KMS-11 (cell line): ENCODE measurements around the gene VPS25.

Experiments used
- H2AFZ ChIP-seq: fragments of 200-600 bp; sonication (generic); 2 replicates; pipeline ENCODE4 v1.6.1; 2016; ENCODE audit warnings: antibody characterized with exemption, mixed run types, low read depth
- H3K27ac ChIP-seq: fragments of 200-600 bp; sonication (generic); 2 replicates; pipeline ENCODE4 v1.6.1; 2016; ENCODE audit warnings: mild to moderate bottlenecking, mixed run types
- H3K27me3 ChIP-seq: fragments of 200-600 bp; sonication (generic); 2 replicates; pipeline ENCODE4 v1.6.1; 2017; ENCODE audit warnings: mild to moderate bottlenecking, low read depth, mixed run types, moderate library complexity; ENCODE audit not compliant: insufficient read depth
- H3K36me3 ChIP-seq: fragments of 200-600 bp; sonication (generic); 2 replicates; pipeline ENCODE4 v1.6.1; 2017; ENCODE audit warnings: mild to moderate bottlenecking, mixed run types; ENCODE audit not compliant: insufficient read depth
- H3K4me1 ChIP-seq: fragments of 200-600 bp; sonication (generic); 2 replicates; pipeline ENCODE4 v1.6.1; 2016; ENCODE audit warnings: mild to moderate bottlenecking, low read depth, mixed run types; ENCODE audit not compliant: poor library complexity, severe bottlenecking
- H3K4me2 ChIP-seq: fragments of 200-600 bp; sonication (generic); 2 replicates; pipeline ENCODE4 v1.7.0; 2016; ENCODE audit warnings: mild to moderate bottlenecking, mixed run types
- H3K4me3 ChIP-seq: fragments of 200-600 bp; sonication (generic); IDR thresholded peaks from 2 replicates; pipeline ENCODE4 v1.6.1; 2017; ENCODE audit warnings: low read depth, low read length, mixed read lengths; ENCODE audit not compliant: insufficient read depth
- H3K79me2 ChIP-seq: fragments of 200-600 bp; sonication (generic); 2 replicates; pipeline ENCODE4 v1.6.1; 2016; ENCODE audit warnings: low read depth, mixed run types; ENCODE audit not compliant: insufficient read depth
- H3K9ac ChIP-seq: fragments of 200-600 bp; sonication (generic); 2 replicates; pipeline ENCODE4 v1.6.1; 2016; ENCODE audit warnings: mild to moderate bottlenecking, mixed run types
- H4K20me1 ChIP-seq: fragments of 200-600 bp; sonication (generic); 2 replicates; pipeline ENCODE4 v1.6.1; 2016; ENCODE audit warnings: mild to moderate bottlenecking, mixed run types; ENCODE audit not compliant: insufficient read depth
- TF ChIP-seq, protein P1 (sequence below): fragments of 200-600 bp; sonication (generic); conservative IDR thresholded peaks from 2 replicates; pipeline ENCODE4 v1.6.1; 2017; ENCODE audit warnings: low read depth, mild to moderate bottlenecking, antibody characterized with exemption, low read length, moderate library complexity, mixed read lengths

The VPS25 gene

DNA sequence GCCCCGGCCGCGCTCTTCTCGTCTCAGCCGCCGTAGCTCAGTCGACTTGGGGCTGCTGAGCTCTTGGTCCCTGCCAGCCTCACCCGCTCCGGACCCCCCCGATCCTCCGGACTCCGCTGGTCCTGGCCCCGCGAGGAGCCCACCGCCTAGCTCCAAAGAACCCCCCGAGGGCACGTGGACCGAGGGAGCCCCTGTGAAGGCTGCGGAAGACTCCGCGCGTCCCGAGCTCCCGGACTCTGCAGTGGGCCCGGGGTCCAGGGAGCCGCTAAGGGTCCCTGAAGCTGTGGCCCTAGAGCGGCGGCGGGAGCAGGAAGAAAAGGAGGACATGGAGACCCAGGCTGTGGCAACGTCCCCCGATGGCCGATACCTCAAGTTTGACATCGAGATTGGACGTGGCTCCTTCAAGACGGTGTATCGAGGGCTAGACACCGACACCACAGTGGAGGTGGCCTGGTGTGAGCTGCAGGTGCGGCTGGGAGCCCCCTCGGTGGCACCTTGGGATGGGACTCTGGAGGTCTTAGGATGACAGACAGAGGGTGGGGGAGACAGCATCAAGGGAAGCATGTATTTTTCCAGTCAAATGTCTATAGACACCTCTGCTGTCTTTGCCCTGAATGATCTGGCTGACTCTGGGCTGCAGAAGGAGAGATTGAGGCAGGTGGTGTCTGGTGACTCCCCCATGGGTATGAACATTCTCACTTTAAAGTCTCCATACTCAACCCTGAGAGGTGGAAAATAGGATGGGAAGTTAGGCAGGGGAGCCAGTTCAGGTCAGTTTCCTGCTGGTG is 7.8 kb downstream of the VPS25 start:
- H3K27ac ChIP-seq = no peak overlapping the region
- no peak overlapping the region for H3K4me3 ChIP-seq
- no peaks in the 10 kb centered on the region for H3K79me2 ChIP-seq
- peaks cover 47% of the 10 kb centered on the region for H3K27me3 ChIP-seq
- H3K4me2 ChIP-seq = no peak overlapping the region
- no peak overlapping the region for H2AFZ ChIP-seq
- TF ChIP-seq, protein P1, sequence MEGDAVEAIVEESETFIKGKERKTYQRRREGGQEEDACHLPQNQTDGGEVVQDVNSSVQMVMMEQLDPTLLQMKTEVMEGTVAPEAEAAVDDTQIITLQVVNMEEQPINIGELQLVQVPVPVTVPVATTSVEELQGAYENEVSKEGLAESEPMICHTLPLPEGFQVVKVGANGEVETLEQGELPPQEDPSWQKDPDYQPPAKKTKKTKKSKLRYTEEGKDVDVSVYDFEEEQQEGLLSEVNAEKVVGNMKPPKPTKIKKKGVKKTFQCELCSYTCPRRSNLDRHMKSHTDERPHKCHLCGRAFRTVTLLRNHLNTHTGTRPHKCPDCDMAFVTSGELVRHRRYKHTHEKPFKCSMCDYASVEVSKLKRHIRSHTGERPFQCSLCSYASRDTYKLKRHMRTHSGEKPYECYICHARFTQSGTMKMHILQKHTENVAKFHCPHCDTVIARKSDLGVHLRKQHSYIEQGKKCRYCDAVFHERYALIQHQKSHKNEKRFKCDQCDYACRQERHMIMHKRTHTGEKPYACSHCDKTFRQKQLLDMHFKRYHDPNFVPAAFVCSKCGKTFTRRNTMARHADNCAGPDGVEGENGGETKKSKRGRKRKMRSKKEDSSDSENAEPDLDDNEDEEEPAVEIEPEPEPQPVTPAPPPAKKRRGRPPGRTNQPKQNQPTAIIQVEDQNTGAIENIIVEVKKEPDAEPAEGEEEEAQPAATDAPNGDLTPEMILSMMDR = no peak
- peaks cover 2% of the 10 kb centered on the region for H3K4me1 ChIP-seq
- no peaks in the 10 kb centered on the region; the same call in 1 of the 2 replicates for H3K36me3 ChIP-seq
- no peaks in the 10 kb centered on the region for H4K20me1 ChIP-seq
- H3K9ac ChIP-seq = no peak overlapping the region

DNA sequence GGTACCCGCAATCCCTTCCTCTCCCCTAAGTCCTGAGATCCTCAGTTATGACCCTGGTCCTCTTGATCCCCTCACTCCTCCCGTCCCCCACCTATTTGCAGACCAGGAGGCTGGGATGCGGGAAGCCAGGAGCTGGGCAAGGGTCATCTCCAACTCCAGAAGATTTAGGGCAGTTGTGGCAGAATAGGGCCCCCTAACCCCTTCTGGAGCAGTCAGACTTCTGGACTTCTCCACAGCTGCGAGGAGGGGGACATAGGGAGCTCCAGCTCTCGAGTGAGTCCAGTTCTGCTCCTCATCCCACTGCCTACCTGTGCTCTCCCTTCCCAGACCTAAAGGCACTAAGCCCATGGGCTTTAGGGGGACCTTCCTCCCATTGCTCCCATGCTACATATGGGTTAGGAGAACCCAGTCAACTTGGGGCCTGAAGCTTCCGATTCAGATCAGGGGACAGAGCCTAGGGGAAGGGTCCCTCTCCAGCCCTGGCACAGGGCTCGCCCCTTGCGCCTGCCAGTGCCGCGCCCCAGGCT is 8.5 kb downstream of the VPS25 start:
- H3K79me2 ChIP-seq = no peaks in the 10 kb centered on the region
- TF ChIP-seq, protein P1 = no peak
- no peak overlapping the region for H3K4me2 ChIP-seq
- H4K20me1 ChIP-seq = no peaks in the 10 kb centered on the region
- H3K9ac ChIP-seq = no peak overlapping the region
- H3K27ac ChIP-seq = no peak overlapping the region
- no peak overlapping the region for H2AFZ ChIP-seq
- no peaks in the 10 kb centered on the region; the same call in 1 of the 2 replicates for H3K36me3 ChIP-seq
- H3K4me3 ChIP-seq = no peak overlapping the region
- H3K4me1 ChIP-seq = no peaks in the 10 kb centered on the region
- H3K27me3 ChIP-seq = peaks cover 51% of the 10 kb centered on the region

GRCh38 chr17:42782166-42783061 is 9.2 kb downstream of the VPS25 start:
- no peaks in the 10 kb centered on the region for H4K20me1 ChIP-seq
- no peak overlapping the region for H3K27ac ChIP-seq
- TF ChIP-seq, protein P1 = no peak
- H3K79me2 ChIP-seq = no peaks in the 10 kb centered on the region
- no peak overlapping the region for H3K9ac ChIP-seq
- no peaks in the 10 kb centered on the region for H3K36me3 ChIP-seq
- H2AFZ ChIP-seq = no peak overlapping the region
- no peak overlapping the region for H3K4me2 ChIP-seq
- H3K27me3 ChIP-seq = peaks cover 51% of the 10 kb centered on the region
- no peaks in the 10 kb centered on the region for H3K4me1 ChIP-seq
- no peak overlapping the region for H3K4me3 ChIP-seq

DNA sequence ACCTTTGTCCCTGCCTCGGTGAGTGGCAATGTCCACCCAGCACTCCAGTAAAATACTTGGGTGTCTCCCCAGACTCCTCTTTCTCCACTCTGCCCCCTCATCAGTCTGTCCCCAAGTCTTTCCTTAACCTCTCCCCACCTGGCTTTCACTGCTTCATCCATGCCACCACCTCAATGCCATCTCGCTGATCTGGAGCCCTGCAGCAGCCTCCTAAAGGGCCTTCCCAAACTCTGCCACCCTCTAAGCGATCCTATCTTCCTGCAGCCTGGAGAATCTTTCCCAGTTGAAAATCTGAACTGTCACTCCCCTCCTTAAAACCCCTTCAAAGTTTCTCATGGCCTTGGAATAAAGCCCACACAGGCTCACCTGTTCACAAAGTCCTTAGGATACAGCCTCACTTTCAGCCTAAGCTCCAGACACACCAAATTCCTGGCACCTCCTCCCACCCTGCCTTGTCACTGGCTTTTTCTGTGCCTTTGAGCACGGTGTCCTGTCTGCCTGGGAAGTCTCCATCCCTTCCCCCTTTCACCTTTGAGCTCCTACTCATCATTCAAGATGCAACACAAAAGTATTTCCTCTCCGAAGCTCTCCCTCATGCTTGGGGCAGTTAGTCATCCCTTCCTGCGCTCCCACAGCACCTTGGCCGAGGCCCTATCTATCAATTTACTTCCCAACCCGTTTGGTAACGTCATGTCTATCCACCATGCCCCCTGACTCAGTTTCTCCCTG is 10.0 kb downstream of the VPS25 start:
- no peaks in the 10 kb centered on the region for H3K79me2 ChIP-seq
- peaks cover 51% of the 10 kb centered on the region for H3K27me3 ChIP-seq
- TF ChIP-seq, protein P1 = no peak
- H4K20me1 ChIP-seq = no peaks in the 10 kb centered on the region
- no peak overlapping the region for H3K27ac ChIP-seq
- no peaks in the 10 kb centered on the region for H3K36me3 ChIP-seq
- no peak overlapping the region for H3K4me3 ChIP-seq
- H2AFZ ChIP-seq = no peak overlapping the region
- H3K4me2 ChIP-seq = no peak overlapping the region
- no peak overlapping the region for H3K9ac ChIP-seq
- H3K4me1 ChIP-seq = no peaks in the 10 kb centered on the region
